Testis (tissue), 3 donors: ENCODE measurements around the gene TRABD2B. TPM values are rescaled to one million over a fixed set of nuclear protein-coding genes. Genes with fewer than 3 reads are reported as not detected.

Experiments used
- DNase-seq: peaks from one replicate; pipeline ENCODE4 v3.0.0-alpha.2; 2019
- H3K27ac ChIP-seq, 2 donors: fragments of 200-600 bp; sonication (generic); one replicate each; pipeline ENCODE4 v1.5.1; 2019
- H3K27me3 ChIP-seq: fragments of 200-600 bp; sonication (generic); one replicate; pipeline ENCODE4 v1.5.1; 2019
- H3K36me3 ChIP-seq: fragments of 200-600 bp; sonication (generic); one replicate; pipeline ENCODE4 v1.5.1; 2017; ENCODE audit warnings: low read depth; ENCODE audit errors: missing control alignments
- H3K4me1 ChIP-seq: fragments of 200-600 bp; sonication (generic); one replicate; pipeline ENCODE4 v1.5.1; 2019
- H3K4me3 ChIP-seq, 2 donors: fragments of 200-600 bp; sonication (generic); one replicate each; pipeline ENCODE4 v1.5.1; 2017 to 2019
- H3K9me3 ChIP-seq: fragments of 200-600 bp; sonication (generic); one replicate; pipeline ENCODE4 v1.5.1; 2017
- CTCF ChIP-seq, 3 experiments: fragments of 450-650 bp in 2 of 3; fragments of 200-600 bp in 1 of 3; sonication (generic) in 1 of 3; IDR thresholded peaks; one replicate each; pipeline ENCODE4 v1.5.1; 2016 to 2019; ENCODE audit warnings: antibody characterized with exemption in 3 of 3, mild to moderate bottlenecking in 2 of 3, moderate library complexity in 1 of 3
- POLR2A ChIP-seq: fragments of 450-650 bp; IDR thresholded peaks from one replicate; pipeline ENCODE4 v1.6.1; 2017; ENCODE audit warnings: antibody characterized with exemption, mild to moderate bottlenecking, moderate library complexity
- WGBS, 2 donors: methylation state at CpG; one replicate each; pipeline ENCODE4 v1.1.5; 2018; 5-methylcytosine and 5-hydroxymethylcytosine counted together
- intact Hi-C: fragments of 100-400 bp; cut with DNase I; formaldehyde crosslinking; loops from one replicate; pipeline ENCODE4 v1.15.1; 2023; ENCODE audit warnings: low total_unique reads
- polyA plus RNA-seq: library from polyadenylated mRNA; stranded (reverse); fragments of 350-450 nt; fragmentation: Illumina TruSeq; extraction: RNeasy Lipid Tissue Mini Kit (QIAGEN cat#74804); gene quantifications from one replicate; pipeline ENCODE4 v1.2.3, GENCODE V29; 2014; ENCODE audit warnings: low read depth, low replicate concordance; ENCODE audit not compliant: insufficient read depth
- total RNA-seq, 2 donors: library from RNA; depleted of rRNA; stranded (reverse); fragments of >200 nt; gene quantifications; one replicate each; pipeline ENCODE4 v1.2.3, GENCODE V29; 2016

TRABD2B gene
- total and polyA plus RNA-seq, 3 donors from 2014 or later, result 1.9 to 2.7 (median 2.0) TPM

- no peaks in the 10 kb centered on the region for H3K27me3 ChIP-seq
- H3K4me1 ChIP-seq, result peaks cover 3% of the 10 kb centered on the region
- DNase-seq, result no peak
- no peak for TF ChIP-seq CTCF (IDR thresholded peaks at IDR 0.05)
- WGBS, 2 donors, result 89% methylated on average over 2 of the region's 2 CpGs
- H3K4me3 ChIP-seq, result no peak overlapping the region
- H3K9me3 ChIP-seq, result no peaks in the 10 kb centered on the region
- no peaks in the 10 kb centered on the region for H3K36me3 ChIP-seq
- intact Hi-C loops, result no loop called here
- H3K27ac ChIP-seq, result no peak overlapping the region
Observed at GRCh38 chr1:47854552-47855144, 142.5 kb downstream of the TRABD2B start.

- 93 to 97% methylated on average over 2 of the region's 2 CpGs for WGBS, 2 donors
- DNase-seq, result no peak
- TF ChIP-seq POLR2A (no peak), CTCF (IDR thresholded peaks at IDR 0.05) (no peak)
Observed at GRCh38 chr1:47853852-47854251, 143.3 kb downstream of the TRABD2B start.

GRCh38 chr1:47853059-47853458 lies 144.1 kb downstream of the TRABD2B start:
- H3K27ac ChIP-seq, result no peak overlapping the region
- no peaks in the 10 kb centered on the region for H3K36me3 ChIP-seq
- H3K4me3 ChIP-seq, result no peak overlapping the region
- 89 to 94% methylated on average over 5 to 7 of the region's 7 CpGs for WGBS, 2 donors
- no peak for DNase-seq
- no peaks in the 10 kb centered on the region for H3K9me3 ChIP-seq
- H3K27me3 ChIP-seq, result no peaks in the 10 kb centered on the region
- peaks cover 10% of the 10 kb centered on the region for H3K4me1 ChIP-seq
- intact Hi-C loops, result no loop called here
- TF ChIP-seq CTCF (IDR thresholded peaks at IDR 0.05) (no peak), POLR2A (no peak)

More at GRCh38 chr1:47853852-47854251, 143.3 kb downstream of the TRABD2B start:
- H3K4me3 ChIP-seq, result no peak overlapping the region
- intact Hi-C loops, result no loop called here
- no peaks in the 10 kb centered on the region for H3K9me3 ChIP-seq
- H3K27me3 ChIP-seq, result no peaks in the 10 kb centered on the region
- no peaks in the 10 kb centered on the region for H3K36me3 ChIP-seq
- peaks cover 10% of the 10 kb centered on the region for H3K4me1 ChIP-seq
- H3K27ac ChIP-seq, result no peak overlapping the region

GRCh38 chr1:47852006-47852718 lies 145.0 kb downstream of the TRABD2B start:
- intact Hi-C loops, result no loop called here
- H3K4me1 ChIP-seq, result peaks cover 10% of the 10 kb centered on the region
- H3K36me3 ChIP-seq, result no peaks in the 10 kb centered on the region
- DNase-seq, result no peak
- 95 to 96% methylated on average over 16 to 17 of the region's 17 CpGs for WGBS, 2 donors
- H3K27me3 ChIP-seq, result no peaks in the 10 kb centered on the region
- H3K27ac ChIP-seq, result no peak overlapping the region
- H3K9me3 ChIP-seq, result no peaks in the 10 kb centered on the region
- TF ChIP-seq POLR2A, result no peak
- H3K4me3 ChIP-seq, result no peak overlapping the region

- Histone ChIP-seq H3K27ac (no peak overlapping the region), H3K36me3 (no peaks in the 10 kb centered on the region), H3K4me3 (no peak overlapping the region), H3K9me3 (no peaks in the 10 kb centered on the region), H3K27me3 (no peaks in the 10 kb centered on the region), H3K4me1 (peaks cover 10% of the 10 kb centered on the region)
- TF ChIP-seq POLR2A (no peak), CTCF (IDR thresholded peaks at IDR 0.05) (no peak)
- intact Hi-C loops, result no loop called here
- DNase-seq, result no peak
- whole genome bisulfite sequencing, 2 donors, result 93 to 95% methylated on average over 4 of the region's 4 CpGs
Observed at GRCh38 chr1:47850451-47850850, 146.7 kb downstream of the TRABD2B start.
